H1 (cell line): ENCODE data around the gene NKTR. TPM values are rescaled to one million over a fixed set of nuclear protein-coding genes. Genes with fewer than 3 reads are reported as not detected.

Experiments
- CTCF ChIA-PET: fragments of 300-600 bp; sonication (Branson Sonifier 250); formaldehyde crosslinking; loops from one replicate; lab custom pipeline; 2021; ENCODE audit not compliant: partially characterized antibody; lab: Charles Lee
- POLR2A ChIA-PET: fragments of 300-600 bp; sonication (Branson Sonifier 250); formaldehyde crosslinking; loops from one replicate; lab custom pipeline; 2021; ENCODE audit warnings: inconsistent platforms; ENCODE audit not compliant: partially characterized antibody; lab: Charles Lee
- DNase-seq, 2 experiments: peaks; one replicate each; pipeline versions ENCODE4 v3.0.0 to v3.0.0-alpha.2; 2010 to 2022; ENCODE audit warnings: low spot score in 2 of 2, low read depth in 1 of 2, mixed read lengths in 1 of 2
- FAIRE-seq: peaks from 2 replicates; lab custom pipeline; 2011; peaks lifted over from hg19 to GRCh38; lab: Jason Lieb, UNC
- H2AFZ ChIP-seq: 2 replicates; pipeline ENCODE4 v1.8.1; 2012; ENCODE audit warnings: low read length, inconsistent platforms
- H2AK5ac ChIP-seq: 2 replicates; pipeline ENCODE4 v1.6.1; 2013; ENCODE audit warnings: low read depth, low read length
- H2BK120ac ChIP-seq: replicated peaks from 2 replicates; pipeline ENCODE3; 2013; ENCODE audit warnings: low read depth, low read length, inconsistent platforms
- H2BK12ac ChIP-seq: 2 replicates; pipeline ENCODE4 v1.6.1; 2013; ENCODE audit warnings: low read depth, low read length
- H2BK15ac ChIP-seq: 2 replicates; pipeline ENCODE4 v1.6.1; 2013; ENCODE audit warnings: low read length
- H2BK20ac ChIP-seq: 2 replicates; pipeline ENCODE4 v1.6.1; 2013; ENCODE audit warnings: low read length
- H2BK5ac ChIP-seq: 2 replicates; pipeline ENCODE4 v1.6.1; 2013; ENCODE audit warnings: low read depth, low read length
- H3K14ac ChIP-seq: 2 replicates; pipeline ENCODE4 v1.6.1; 2013; ENCODE audit warnings: inconsistent platforms; ENCODE audit not compliant: insufficient read length
- H3K18ac ChIP-seq: 2 replicates; pipeline ENCODE4 v1.6.1; 2013; ENCODE audit warnings: low read length; ENCODE audit errors: extremely low read depth
- H3K23ac ChIP-seq: 2 replicates; pipeline ENCODE4 v1.6.1; 2013; ENCODE audit warnings: inconsistent platforms; ENCODE audit not compliant: insufficient read length
- H3K23me2 ChIP-seq: 2 replicates; pipeline ENCODE4 v1.6.1; 2013; ENCODE audit warnings: low read depth, low read length
- H3K27ac ChIP-seq: 2 replicates; pipeline ENCODE4 v1.6.1; 2011; ENCODE audit warnings: low read depth, low read length, inconsistent platforms
- H3K27me3 ChIP-seq, 4 experiments: replicated peaks in 1 of 4; 1 replicate in 1 of 4; 2 replicates in 3 of 4; pipeline versions ENCODE4 v1.6.1 to v1.8.1; 2011 to 2013; ENCODE audit warnings: low read length in 3 of 4, mild to moderate bottlenecking in 3 of 4, inconsistent platforms in 2 of 4, mixed read lengths in 2 of 4, moderate library complexity in 1 of 4; ENCODE audit not compliant: control insufficient read depth in 3 of 4, insufficient read depth in 3 of 4; ENCODE audit errors: extremely low read depth in 1 of 4
- H3K36me3 ChIP-seq, 4 experiments: 2 replicates each; pipeline versions ENCODE4 v1.6.1 to v1.8.1; 2011 to 2013; ENCODE audit warnings: mild to moderate bottlenecking in 4 of 4, low read length in 3 of 4, moderate library complexity in 2 of 4, control low read depth in 1 of 4, inconsistent platforms in 1 of 4; ENCODE audit not compliant: insufficient read depth in 4 of 4, control insufficient read depth in 2 of 4
- H3K4ac ChIP-seq: replicated peaks from 2 replicates; pipeline ENCODE3; 2013; ENCODE audit warnings: low read length, low read depth, mixed read lengths, inconsistent platforms; ENCODE audit not compliant: insufficient read length
- H3K4me1 ChIP-seq, 4 experiments: replicated peaks in 1 of 4; 1 replicate in 1 of 4; 2 replicates in 3 of 4; pipeline versions ENCODE4 v1.6.1 to v1.8.1; 2011 to 2013; ENCODE audit warnings: low read length in 3 of 4, inconsistent platforms in 2 of 4, mixed read lengths in 1 of 4; ENCODE audit not compliant: insufficient read depth in 4 of 4, control insufficient read depth in 3 of 4
- H3K4me2 ChIP-seq, 2 experiments: 2 replicates each; pipeline versions ENCODE4 v1.6.1 to v1.8.1; 2011 to 2013; ENCODE audit warnings: low read depth in 2 of 2, low read length in 2 of 2, control low read depth in 1 of 2, inconsistent platforms in 1 of 2, mild to moderate bottlenecking in 1 of 2; ENCODE audit not compliant: insufficient read depth in 1 of 2
- H3K4me3 ChIP-seq, 4 experiments: fragments of 200-600, 300-600 bp in 1 of 4; sonication (generic), shearing (Covaris generic), sonication (Bioruptor Twin) in 1 of 4; 2 replicates each; pipeline versions ENCODE4 v1.5.1 to v1.8.1; 2011 to 2016; ENCODE audit warnings: low read length in 4 of 4, low read depth in 3 of 4, control low read depth in 2 of 4, inconsistent platforms in 2 of 4, mild to moderate bottlenecking in 2 of 4, mixed read lengths in 1 of 4, moderate library complexity in 1 of 4; ENCODE audit not compliant: insufficient read depth in 2 of 4; ENCODE audit errors: extremely low read depth in 1 of 4
- H3K56ac ChIP-seq: replicated peaks from 2 replicates; pipeline ENCODE3; 2013; ENCODE audit warnings: low read depth, mild to moderate bottlenecking, mixed read lengths, low read length, inconsistent platforms; ENCODE audit not compliant: insufficient read length
- H3K79me1 ChIP-seq: 2 replicates; pipeline ENCODE4 v1.6.1; 2013; ENCODE audit warnings: low read depth, low read length, control low read depth
- H3K79me2 ChIP-seq, 2 experiments: 2 replicates each; pipeline versions ENCODE4 v1.6.1 to v1.8.1; 2012 to 2013; ENCODE audit warnings: low read length in 2 of 2, mild to moderate bottlenecking in 2 of 2, inconsistent platforms in 1 of 2; ENCODE audit not compliant: insufficient read depth in 2 of 2, control insufficient read depth in 1 of 2
- H3K9ac ChIP-seq, 4 experiments: replicated peaks in 1 of 4; 1 replicate in 1 of 4; 2 replicates in 3 of 4; pipeline versions ENCODE4 v1.6.1 to v1.8.1; 2011 to 2013; ENCODE audit warnings: low read depth in 3 of 4, low read length in 3 of 4, control low read depth in 2 of 4, mild to moderate bottlenecking in 2 of 4, moderate library complexity in 2 of 4, inconsistent platforms in 1 of 4; ENCODE audit errors: extremely low read depth in 1 of 4
- H3K9me3 ChIP-seq, 2 experiments: 2 replicates each; pipeline versions ENCODE4 v1.6.1 to v1.8.1; 2012 to 2013; ENCODE audit warnings: mild to moderate bottlenecking in 2 of 2, moderate library complexity in 2 of 2, control low read depth in 1 of 2, inconsistent platforms in 1 of 2, low read depth in 1 of 2, low read length in 1 of 2, mixed read lengths in 1 of 2; ENCODE audit not compliant: insufficient read depth in 2 of 2
- H4K20me1 ChIP-seq, 2 experiments: replicated peaks in 1 of 2; 2 replicates each; pipeline versions ENCODE3 to v1.8.1; 2011 to 2013; ENCODE audit warnings: inconsistent platforms in 2 of 2, low read length in 2 of 2, mild to moderate bottlenecking in 1 of 2; ENCODE audit not compliant: insufficient read depth in 2 of 2, control insufficient read depth in 1 of 2
- H4K5ac ChIP-seq: 2 replicates; pipeline ENCODE4 v1.6.1; 2013; ENCODE audit warnings: low read length, low read depth, mixed read lengths, inconsistent platforms; ENCODE audit not compliant: insufficient read length
- H4K8ac ChIP-seq: 2 replicates; pipeline ENCODE4 v1.8.0; 2013; ENCODE audit warnings: mild to moderate bottlenecking, moderate library complexity, low read length, inconsistent platforms; ENCODE audit not compliant: insufficient read depth; ENCODE audit errors: extremely low read depth
- H4K91ac ChIP-seq: replicated peaks from 2 replicates; pipeline ENCODE3; 2013; ENCODE audit warnings: low read length, mixed read lengths, inconsistent platforms; ENCODE audit not compliant: insufficient read length
- FOSL1 ChIP-seq: IDR thresholded peaks from 2 replicates; pipeline ENCODE4 v1.6.1; 2011; ENCODE audit warnings: mild to moderate bottlenecking, low read depth, low read length, moderate library complexity; ENCODE audit not compliant: insufficient read depth
- KDM5A ChIP-seq: fragments of 200-600 bp; IDR thresholded peaks from 2 replicates; pipeline ENCODE4 v1.7.1; 2012; ENCODE audit warnings: mild to moderate bottlenecking, low read length, inconsistent platforms, mixed read lengths
- PHF8 ChIP-seq: fragments of 200-600 bp; sonication (generic); conservative IDR thresholded peaks from 2 replicates; pipeline ENCODE4 v1.7.1; 2012; ENCODE audit warnings: low read depth, mild to moderate bottlenecking, inconsistent platforms, low read length, moderate library complexity
- POU5F1 ChIP-seq: IDR thresholded peaks from 2 replicates; pipeline ENCODE4 v1.6.1; 2011; ENCODE audit warnings: low read depth, mild to moderate bottlenecking, low read length, moderate library complexity
- RAD21 ChIP-seq, 2 experiments: IDR thresholded peaks in 1 of 2; conservative IDR thresholded peaks in 1 of 2; 2 replicates each; pipeline ENCODE4 v1.6.1; 2011; ENCODE audit warnings: low read depth in 2 of 2, low read length in 2 of 2, improper control_type of control experiment in 1 of 2, inconsistent platforms in 1 of 2, mild to moderate bottlenecking in 1 of 2, moderate library complexity in 1 of 2
- RBBP5 ChIP-seq: IDR thresholded peaks from 2 replicates; pipeline ENCODE4 v1.7.1; 2012; ENCODE audit warnings: low read depth, mild to moderate bottlenecking, inconsistent platforms, low read length, moderate library complexity, borderline replicate concordance
- SIN3A ChIP-seq, 2 experiments: IDR thresholded peaks in 1 of 2; conservative IDR thresholded peaks in 1 of 2; 2 replicates each; pipeline ENCODE4 v1.6.1; 2011 to 2012; ENCODE audit warnings: low read length in 2 of 2, improper control_type of control experiment in 1 of 2, low read depth in 1 of 2, mild to moderate bottlenecking in 1 of 2
- SIRT6 ChIP-seq: IDR thresholded peaks from one replicate; pipeline ENCODE4 v1.7.1; 2012; ENCODE audit warnings: low read length, inconsistent platforms
- TAF1 ChIP-seq: IDR thresholded peaks from 2 replicates; pipeline ENCODE4 v1.6.1; 2011; ENCODE audit warnings: mild to moderate bottlenecking, low read depth, low read length
- WGBS, 2 experiments: shearing (Covaris generic) in 1 of 2; methylation state at CpG; one replicate each; pipeline versions ENCODE4 v1.1.6 to v1.1.7; 2013 to 2015; ENCODE audit warnings: low lambda C conversion rate in 2 of 2, mixed read lengths in 2 of 2, inconsistent platforms in 1 of 2, low coverage in 1 of 2, missing lambda C conversion rate in 1 of 2; ENCODE audit not compliant: insufficient replicate concordance in 2 of 2, insufficient coverage in 1 of 2, insufficient read length in 1 of 2; ENCODE audit errors: extremely low coverage in 1 of 2, missing lambda C conversion rate in 1 of 2; 5-methylcytosine and 5-hydroxymethylcytosine counted together
- polyA plus RNA-seq, 7 experiments: library from polyadenylated mRNA; depleted of rRNA in 3 of 7; stranded (reverse) in 5 of 7; unstranded in 2 of 7; fragments of >200 nt in 5 of 7; fragments of 200-250 nt in 2 of 7; gene quantifications; 1 replicate in 5 of 7; 2 replicates in 1 of 7; 4 replicates in 1 of 7; pipeline versions ENCODE4 v1.2.1 to v1.2.3, GENCODE V29; 2011 to 2013; ENCODE audit warnings: missing spikeins in 2 of 7, mixed read lengths in 2 of 7
- total RNA-seq: library from RNA; stranded (reverse); fragmentation: NEBNext Ultra II Directional; extraction: Animal tissue kit (Norgen Biotek cat#: 25700); gene quantifications from 2 replicates; pipeline ENCODE4 v1.2.1, GENCODE V29; 2021

NKTR gene
- total and polyA plus RNA-seq, 2 of the 8 experiments (the other 6 are each of a cell fraction or from before 2014, with no cell fraction given): 24.1 to 62.2 TPM

- Histone ChIP-seq H2BK5ac (0 out of 2 replicates have a peak overlapping the region, but pooled peaks have one; percentile 32), H3K9me3 (no peaks in the 10 kb centered on the region), H3K14ac (no peak overlapping the region), H2BK20ac (no peak overlapping the region), H3K4ac (no peak overlapping the region), H3K79me1 (0 out of 2 replicates have a peak, but pooled peaks cover 2% of the 10 kb centered on the region), H3K27ac (no peak overlapping the region; the same call in 1 of the 2 replicates), H3K36me3 (no peaks in the 10 kb centered on the region; a peak in 2 of 8 replicates), H3K4me3 (peak overlapping the region; percentile 48 to 74 (median 52)), H3K56ac (peak overlapping the region; percentile 40), H4K8ac (peak overlapping the region; percentile 87; the same call in 1 of the 2 replicates), H3K23ac (no peak overlapping the region), H3K27me3 (no peaks in the 10 kb centered on the region), H3K9ac (peak overlapping the region in 3 of 4 experiments; percentile 65 to 92 (median 77); a peak in 5 of 7 replicates), H2BK15ac (peak overlapping the region; percentile 97; the same call in 1 of the 2 replicates), H2BK120ac (peak overlapping the region; percentile 18), H2BK12ac (peak overlapping the region; percentile 93; the same call in 1 of the 2 replicates), H3K4me1 (peaks cover 6 to 35% (median 29%) of the 10 kb centered on the region in 4 experiments), H2AFZ (0 out of 2 replicates have a peak overlapping the region, but pooled peaks have one; percentile 54), H2AK5ac (no peak overlapping the region), H4K91ac (peak overlapping the region; percentile 50), H3K79me2 (no peaks in the 10 kb centered on the region), H3K4me2 (peak overlapping the region; percentile 53 to 91), H4K20me1 (peaks cover 0 to 2% of the 10 kb centered on the region in 2 experiments), H3K18ac (peak overlapping the region; percentile 60), H3K23me2 (peaks cover 3% of the 10 kb centered on the region; the same call in 1 of the 2 replicates), H4K5ac (peak overlapping the region; percentile 13)
- ChIA-PET POLR2A (interaction anchor here (0.9 to 3.3 kb wide), 6 partner anchors 11 to 112 kb away, joined by 3 to 13 read pairs (median 4); partner anchors contain the start of gene NKTR), CTCF (interaction anchor here (0.8 to 2.0 kb wide), 5 partner anchors 37 to 95 kb away, joined by 3 to 7 read pairs (median 4); partner anchors contain the start of gene HHATL)
- no peak for FAIRE-seq
- DNase-seq: peak; percentile 64 to 88
- 1% methylated on average over 37 of the region's 94 CpGs; no CpG with 5 or more reads in 1 of the 2 experiments for WGBS, 2 experiments
- TF ChIP-seq TAF1: peak; percentile 17; the same call in 1 of the 2 replicates
- TF ChIP-seq RBBP5: no peak; the same call in 1 of the 2 replicates
- no peak for TF ChIP-seq FOSL1
- no peak for TF ChIP-seq SIRT6
- no peak for TF ChIP-seq POU5F1
- 0 out of 4 replicates have a peak, but pooled peaks of 1 of the 2 experiments have one; percentile 57 for TF ChIP-seq SIN3A (conservative IDR thresholded peaks at IDR 0.05 in 1 of 2, IDR thresholded peaks at IDR 0.05 in 1 of 2; ENCODE audit: low read depth in 1 of 2, low read length in 2 of 2)
- TF ChIP-seq KDM5A: no peak
- TF ChIP-seq RAD21 (IDR thresholded peaks at IDR 0.05 in 1 of 2, conservative IDR thresholded peaks at IDR 0.05 in 1 of 2; ENCODE audit: low read depth in 2 of 2, low read length in 2 of 2): peak; percentile 27 to 38; a peak in 3 of 4 replicates
- TF ChIP-seq PHF8: peak; percentile 76
Measured at GRCh38 chr3:42654331-42655201, 54.1 kb downstream of the NKTR start.
